GM18508 (cell line): ENCODE data around the gene CCDC51.
"Not testable (repeated sequence)": the region's sequence is repeated elsewhere in the genome, so short reads cannot be mapped to it uniquely, and the experiment has no call there.

Experiments used
- ATAC-seq: cut with Tn5 transposase; IDR thresholded peaks from one replicate; pipeline ENCODE4 v1.9.1; 2021; ENCODE audit warnings: moderate number of reproducible peaks; ENCODE audit not compliant: insufficient read depth, unreplicated experiment

Gene CCDC51

GRCh38 chr3:48466386-48467109 lies 26.6 kb upstream of the CCDC51 start:
- no peak for ATAC-seq

GRCh38 chr3:48465531-48466378 lies 25.8 kb upstream of the CCDC51 start:
- ATAC-seq, result no peak

GRCh38 chr3:48465237-48465530 lies 25.3 kb upstream of the CCDC51 start:
- no peak for ATAC-seq

DNA sequence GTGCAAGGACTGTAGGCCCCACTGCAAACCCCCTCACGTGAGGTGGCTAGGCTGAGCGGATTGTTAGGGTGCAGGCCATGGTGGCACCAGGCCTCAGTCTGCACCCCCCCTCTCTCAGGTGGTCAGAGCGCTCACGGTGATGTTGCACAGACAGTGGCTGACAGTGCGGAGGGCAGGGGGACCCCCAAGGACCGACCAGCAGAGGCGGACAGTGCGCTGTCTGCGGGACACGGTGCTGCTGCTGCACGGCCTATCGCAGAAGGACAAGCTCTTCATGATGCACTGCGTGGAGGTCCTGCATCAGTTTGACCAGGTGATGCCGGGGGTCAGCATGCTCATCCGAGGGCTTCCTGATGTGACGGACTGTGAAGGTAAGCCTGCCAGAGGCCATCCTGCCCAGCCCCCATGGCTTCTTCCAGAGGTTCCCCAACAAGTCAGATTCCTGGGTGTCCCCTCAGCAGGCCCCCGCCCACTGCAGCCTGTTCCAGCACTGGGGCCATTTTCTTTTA lies 24.8 kb upstream of the CCDC51 start:
- ATAC-seq, result no peak

DNA sequence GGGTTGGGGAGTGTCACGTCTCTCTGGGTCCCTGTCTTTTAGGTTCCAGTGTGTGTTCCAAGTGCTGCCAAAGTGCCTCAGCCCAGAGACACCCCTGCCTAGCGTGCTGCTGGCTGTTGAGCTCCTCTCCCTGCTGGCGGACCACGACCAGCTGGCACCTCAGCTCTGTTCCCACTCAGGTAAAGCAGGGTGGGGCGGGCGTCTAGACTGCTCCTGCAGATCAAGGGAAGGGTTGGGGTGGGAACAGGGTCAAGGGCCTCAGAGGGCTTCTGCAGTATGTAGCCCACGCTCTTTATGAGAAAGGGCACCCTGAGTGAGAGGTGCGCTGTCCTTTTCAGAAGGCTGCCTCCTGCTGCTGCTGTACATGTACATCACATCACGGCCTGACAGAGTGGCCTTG lies 23.8 kb upstream of the CCDC51 start:
- no peak for ATAC-seq

- not testable (repeated sequence) for ATAC-seq
These were observed 21.8 kb upstream of the CCDC51 start for GRCh38 chr3:48461767-48462166.

DNA sequence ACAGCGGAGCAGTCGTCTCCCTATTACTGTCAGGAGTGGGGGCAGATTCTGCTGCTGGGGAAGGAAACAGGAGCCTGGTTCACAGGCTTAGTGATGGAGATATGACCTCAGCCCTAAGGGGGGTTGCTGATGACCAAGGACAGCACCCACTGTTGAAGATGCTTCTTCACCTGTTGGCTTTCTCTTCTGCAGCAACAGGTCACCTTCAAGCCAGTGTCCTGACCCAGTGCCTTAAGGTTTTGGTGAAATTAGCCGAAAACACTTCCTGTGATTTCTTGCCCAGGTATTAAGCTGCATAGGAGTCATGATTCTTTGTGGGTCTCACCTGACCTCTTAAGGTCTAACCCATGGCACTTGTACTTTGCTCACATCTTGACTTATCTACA lies 20.6 kb upstream of the CCDC51 start:
- no peak for ATAC-seq

GRCh38 chr3:48459773-48460516 lies 20.0 kb upstream of the CCDC51 start:
- no peak for ATAC-seq

DNA sequence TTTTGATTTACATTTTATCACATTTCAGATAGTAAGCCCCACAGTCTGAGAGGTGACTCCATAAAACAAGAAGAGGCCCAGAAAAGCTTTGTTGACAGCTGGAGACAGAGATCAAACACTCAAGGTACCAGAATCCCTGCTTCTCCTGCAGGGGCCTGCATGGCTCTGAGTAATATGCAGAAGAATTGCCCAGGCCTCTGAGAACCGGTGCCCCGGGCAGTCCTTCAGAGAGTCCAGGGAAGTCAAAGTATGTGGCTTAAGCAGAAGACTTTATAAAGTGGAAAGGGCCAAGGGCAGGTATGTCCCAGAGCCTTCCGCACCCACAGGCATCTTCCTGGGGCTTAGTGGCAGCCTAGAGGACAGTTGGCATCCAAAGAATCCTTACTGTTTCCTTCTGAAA lies 19.4 kb upstream of the CCDC51 start:
- ATAC-seq, result no peak

DNA sequence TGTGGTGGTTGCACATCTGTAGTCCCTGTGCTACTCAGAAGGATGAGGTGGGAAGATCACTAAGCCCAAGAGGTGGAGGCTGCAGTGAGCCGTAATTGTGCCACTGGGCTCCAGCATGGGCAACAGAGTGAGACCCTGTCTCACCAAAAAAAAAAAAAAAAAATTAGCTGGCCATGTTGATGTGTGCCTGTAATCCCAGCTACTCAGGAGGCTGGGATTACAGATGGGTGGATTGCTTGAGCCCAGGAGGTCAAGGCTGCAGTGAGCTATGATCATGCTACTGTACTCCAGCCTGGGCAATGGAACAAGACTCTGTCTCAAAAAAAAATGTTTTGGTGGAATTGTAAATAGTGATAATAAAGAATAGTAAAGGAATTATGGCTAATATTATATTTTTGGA lies 16.5 kb upstream of the CCDC51 start:
- no peak for ATAC-seq

GRCh38 chr3:48451270-48451669 lies 11.4 kb upstream of the CCDC51 start:
- ATAC-seq, result no peak

- no peak for ATAC-seq
These were observed 6.7 kb upstream of the CCDC51 start, which contains the start of gene ATRIP for GRCh38 chr3:48446425-48447193. TSS of gene ATRIP (plus strand) at chr3:48446737. CDS start at chr3:48446846, 109 bp downstream.

- no peak for ATAC-seq
These were observed 6.1 kb upstream of the CCDC51 start for GRCh38 chr3:48446043-48446424.

DNA sequence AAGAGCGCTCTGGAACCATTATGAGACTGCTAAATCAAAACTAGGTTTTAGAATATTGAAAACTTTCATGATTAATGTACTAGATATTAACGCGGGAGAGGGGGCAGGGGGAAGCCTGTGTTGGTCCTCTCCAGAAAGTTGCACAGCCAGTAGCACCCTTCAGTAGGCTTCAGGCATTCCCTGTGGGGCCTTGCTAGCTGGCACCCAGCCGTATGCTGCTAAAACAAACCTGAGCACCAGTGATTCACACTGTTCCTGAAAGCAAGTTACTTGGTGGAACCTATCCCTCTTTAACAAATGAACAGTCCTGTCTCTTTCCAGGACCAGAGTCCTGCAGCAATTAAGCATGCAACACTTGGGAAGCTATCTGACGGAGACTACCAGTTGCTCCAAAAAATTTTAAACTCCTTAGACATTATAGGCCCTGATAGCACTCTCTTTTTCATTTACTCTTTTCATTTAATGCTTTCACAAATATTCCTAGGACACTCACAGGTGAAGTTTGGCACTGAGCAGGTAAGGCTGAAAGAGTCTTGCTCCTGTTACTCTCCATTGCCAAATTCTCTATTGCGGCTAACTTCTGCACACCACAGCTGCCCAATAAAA lies 5.5 kb upstream of the CCDC51 start:
- no peak for ATAC-seq

DNA sequence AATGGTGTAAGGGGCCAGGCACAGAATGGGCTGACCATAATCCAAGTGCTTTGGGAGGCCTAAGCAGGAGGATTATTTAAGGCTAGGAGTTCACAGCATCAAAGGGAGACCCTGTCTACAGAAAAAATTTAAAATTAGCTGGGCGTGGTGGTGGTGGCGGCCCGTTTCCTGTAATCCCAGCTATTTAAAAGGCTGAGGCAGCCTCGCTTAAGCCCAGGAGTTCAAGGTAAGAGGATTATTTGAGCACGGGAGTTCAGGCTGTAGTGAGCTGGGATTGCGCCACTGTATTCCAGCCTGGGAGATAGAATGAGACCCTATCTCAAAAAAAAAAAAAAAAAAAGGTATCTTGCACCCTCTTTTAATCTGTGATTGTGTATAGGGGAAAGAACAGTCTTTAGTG lies 2.0 kb upstream of the CCDC51 start:
- ATAC-seq, result no peak

DNA sequence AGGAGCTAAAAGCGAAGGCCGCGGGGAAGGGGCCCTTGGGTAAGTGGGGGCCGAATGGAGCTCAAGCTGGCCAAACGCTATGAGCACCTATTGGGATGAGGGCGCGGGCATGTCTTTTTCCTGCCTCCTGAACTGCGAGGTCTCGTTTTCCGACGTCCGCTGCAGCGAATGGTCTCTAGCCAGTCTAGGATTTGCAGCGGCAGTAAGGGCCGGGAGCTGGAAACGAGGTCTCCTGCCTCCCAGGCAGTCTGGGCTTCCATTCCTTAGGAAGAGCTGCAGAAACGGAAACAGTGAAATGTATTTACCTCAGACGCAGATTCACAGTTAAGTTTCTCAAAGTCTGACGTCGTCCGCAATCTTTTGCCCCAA lies 655 bp upstream of the CCDC51 start:
- no peak for ATAC-seq

DNA sequence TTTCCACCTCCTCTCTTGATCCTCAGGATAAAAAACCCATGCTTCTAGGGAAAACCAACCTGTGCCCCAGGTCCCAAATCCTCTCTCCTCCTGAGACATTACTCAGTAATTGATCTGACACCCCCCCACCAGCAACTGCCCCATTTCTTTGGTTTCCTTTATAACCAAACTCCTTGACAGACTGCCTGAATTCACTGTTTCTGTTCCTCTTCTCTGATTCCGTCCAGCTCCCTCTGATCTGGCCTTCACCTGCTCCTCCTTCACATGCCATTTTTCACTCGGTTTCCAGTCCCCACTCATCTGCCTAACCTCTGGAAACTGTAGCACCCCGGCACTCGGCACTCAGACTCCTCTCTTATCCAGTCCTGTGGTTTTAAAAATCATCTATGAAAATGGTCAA lies 2.1 kb downstream of the CCDC51 start:
- ATAC-seq, result no peak

GRCh38 chr3:48436855-48437254 lies 3.1 kb downstream of the CCDC51 start:
- no peak for ATAC-seq

DNA sequence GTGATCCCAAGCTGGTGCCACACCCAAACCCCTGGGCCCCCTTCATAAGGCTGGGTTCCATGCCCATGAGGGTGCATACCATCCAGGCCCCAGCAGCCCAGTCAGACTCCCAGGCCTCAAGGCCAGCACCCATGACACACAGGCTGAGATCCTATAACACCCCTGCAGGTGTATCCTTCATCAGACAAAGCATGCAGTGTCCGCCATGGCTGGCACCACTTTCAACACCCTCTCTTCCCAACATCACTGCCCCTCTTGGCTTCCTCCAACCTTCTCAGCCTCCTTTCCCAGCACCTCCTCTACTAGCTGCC lies 3.5 kb downstream of the CCDC51 start:
- no peak for ATAC-seq
